ENCODE measurements around the gene FKBP1A.
"Not testable (repeated sequence)": the region's sequence is repeated elsewhere in the genome, so short reads cannot be mapped to it uniquely, and the experiment has no call there.

Gene FKBP1A

GRCh38 chr20:1415667-1416468 lies 23.0 kb upstream of the FKBP1A start:
- DNase-seq, result no peak

DNA sequence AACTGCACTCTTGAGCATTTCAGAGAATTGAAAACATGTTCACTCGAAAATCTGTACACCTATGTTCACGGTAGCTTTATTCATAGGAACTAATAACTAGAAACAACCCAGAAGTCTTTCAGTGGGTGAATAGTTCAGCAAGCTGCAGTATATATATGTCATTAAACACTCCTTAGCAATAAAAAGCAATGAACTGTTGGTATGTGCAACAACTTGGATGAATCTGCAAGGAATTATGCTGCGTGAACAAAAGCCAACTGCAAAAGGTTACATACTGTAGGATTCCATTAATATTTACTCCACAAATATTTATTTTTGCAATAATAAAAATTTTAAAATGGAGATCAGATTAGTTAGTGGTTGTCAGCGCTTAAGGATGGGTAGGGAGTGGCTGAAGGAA lies 22.1 kb upstream of the FKBP1A start:
- no peak for DNase-seq

DNA sequence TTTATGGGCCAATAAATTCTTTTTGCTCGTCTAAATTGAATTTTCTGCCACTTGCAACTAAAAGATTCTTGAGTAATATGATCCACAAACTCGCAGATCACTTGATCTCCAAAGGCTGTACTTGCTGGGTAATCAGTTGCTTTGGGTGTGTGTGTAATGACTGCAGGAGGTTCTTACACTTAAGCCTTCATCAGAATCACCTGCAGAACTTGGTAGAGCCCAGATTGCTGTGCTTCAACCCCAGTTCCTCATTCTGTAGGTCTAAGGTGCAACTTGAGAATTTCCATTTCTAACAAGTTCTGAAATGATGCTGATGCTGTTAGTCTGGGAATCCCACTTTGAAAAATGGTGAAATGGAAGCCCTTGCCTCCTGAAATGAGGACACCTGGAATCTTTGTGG lies 12.9 kb upstream of the FKBP1A start:
- no peak for DNase-seq

DNA sequence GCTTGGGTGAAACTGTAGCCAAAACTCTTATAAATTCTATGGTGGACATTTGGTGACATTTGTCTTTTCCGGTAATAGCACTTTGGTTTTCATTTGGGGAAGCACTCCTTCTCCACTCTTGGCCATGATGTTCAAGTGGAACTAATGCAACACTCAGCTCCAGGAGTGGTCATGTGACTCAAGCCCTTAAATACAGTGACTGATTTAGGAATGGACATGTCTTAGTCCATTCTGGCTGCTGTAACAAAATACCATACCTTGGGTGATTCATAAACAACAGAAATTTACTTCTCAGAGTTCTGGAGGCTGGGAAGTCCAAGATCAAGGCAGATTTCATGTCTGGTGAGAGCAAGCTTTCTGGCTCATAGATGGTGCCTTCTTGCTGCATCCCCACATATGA lies 10.8 kb upstream of the FKBP1A start:
- DNase-seq, result no peak

DNA sequence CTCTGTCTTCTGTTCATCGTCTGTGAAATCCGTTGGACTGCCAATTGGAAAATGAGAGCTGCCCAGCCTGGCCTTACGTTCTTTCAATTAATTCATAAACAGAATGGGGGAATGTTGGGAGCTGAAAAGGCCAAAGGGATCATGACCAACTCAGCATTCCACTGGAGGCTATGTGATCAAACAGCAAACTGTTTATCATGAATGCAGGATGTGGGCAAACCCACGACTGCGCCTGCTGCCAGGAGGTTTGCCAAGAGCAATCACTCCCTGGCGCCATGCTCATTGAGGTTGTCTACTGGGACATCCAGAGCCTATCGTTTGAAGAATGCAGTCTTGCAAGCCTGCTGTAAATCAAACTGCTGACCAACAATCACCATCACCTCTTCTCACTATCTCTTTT lies 9.3 kb upstream of the FKBP1A start:
- peak in 1 of 5 experiments; percentile 58 for DNase-seq

DNA sequence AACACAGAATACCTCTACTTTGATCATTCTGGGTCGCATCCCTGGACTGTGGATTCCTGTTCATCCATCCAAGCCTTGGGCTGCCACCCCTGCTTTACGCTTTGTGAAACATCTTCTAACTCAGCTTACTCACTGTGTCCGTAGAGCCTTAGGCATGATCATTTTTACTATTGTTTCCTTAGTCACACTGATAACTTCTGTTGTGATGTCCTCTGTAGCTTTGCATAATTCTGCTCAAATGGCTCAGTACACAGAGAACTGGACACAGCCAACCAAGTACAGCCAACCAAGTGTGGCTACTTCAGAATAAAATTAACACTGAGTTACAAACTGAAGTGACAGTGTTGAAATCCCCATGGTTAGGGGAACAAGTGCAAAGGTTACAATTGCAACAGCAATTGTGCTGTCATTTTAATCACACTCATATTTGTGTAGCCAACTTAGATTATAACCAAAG lies 8.6 kb upstream of the FKBP1A start:
- no peak for DNase-seq

DNA sequence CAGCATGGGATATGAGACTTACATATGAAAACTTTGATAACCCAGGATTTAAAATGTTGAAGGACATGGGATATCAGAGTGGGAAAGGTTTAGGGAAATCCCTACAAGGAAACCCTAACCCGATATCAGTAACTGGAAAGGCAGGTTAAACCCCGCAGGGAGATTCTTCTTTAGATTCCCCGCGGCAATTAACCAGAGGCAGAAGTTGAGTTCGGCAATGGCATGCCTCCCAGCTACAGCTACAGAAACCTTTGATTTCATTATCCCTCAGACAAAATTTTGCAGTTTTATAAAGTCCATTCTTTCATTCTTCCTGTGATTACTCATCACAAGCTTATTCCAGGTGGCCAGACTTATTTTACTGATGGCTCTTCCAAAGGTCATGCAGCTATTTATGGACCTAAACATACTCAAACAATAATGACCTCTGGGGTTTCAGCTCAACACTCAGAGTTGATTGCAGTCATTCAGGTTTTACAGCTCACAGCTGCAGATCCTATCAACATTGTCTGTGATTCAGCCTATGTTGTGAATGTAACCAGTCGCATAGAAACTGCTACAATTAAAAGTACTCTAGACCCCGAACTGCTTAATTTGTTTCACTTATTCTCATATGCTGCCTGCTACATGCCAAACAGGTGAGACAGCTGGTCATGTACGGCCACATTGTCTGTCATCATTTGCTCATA lies 7.0 kb upstream of the FKBP1A start:
- not testable (repeated sequence) for DNase-seq

GRCh38 chr20:1398185-1398584 lies 5.3 kb upstream of the FKBP1A start:
- DNase-seq, result not testable (repeated sequence)

- no peak for DNase-seq
Measured at GRCh38 chr20:1397710-1398109, 4.9 kb upstream of the FKBP1A start.

DNA sequence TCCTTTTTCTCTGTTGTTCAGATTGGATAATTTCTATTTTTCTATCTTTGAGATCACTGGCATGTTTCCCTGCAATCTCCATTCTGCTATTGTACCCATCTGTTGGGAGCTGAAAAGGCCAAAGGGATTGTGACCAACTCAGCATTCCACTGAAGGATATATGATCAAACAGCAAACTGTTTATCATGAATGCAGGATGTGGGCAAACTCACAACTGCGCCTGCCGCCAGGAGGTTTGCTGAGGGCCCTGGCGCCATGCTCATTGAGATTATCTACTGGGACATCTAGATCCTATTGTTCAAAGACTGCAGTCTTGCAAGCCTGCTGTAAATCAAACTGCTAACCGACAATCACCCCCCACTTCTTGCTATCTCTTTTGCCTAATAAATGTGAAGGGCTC lies 3.8 kb upstream of the FKBP1A start:
- peak in 1 of 5 experiments; percentile 68 for DNase-seq

GRCh38 chr20:1396264-1396663 lies 3.4 kb upstream of the FKBP1A start:
- no peak for DNase-seq

GRCh38 chr20:1394686-1395085 lies 1.8 kb upstream of the FKBP1A start:
- no peak for DNase-seq

DNA sequence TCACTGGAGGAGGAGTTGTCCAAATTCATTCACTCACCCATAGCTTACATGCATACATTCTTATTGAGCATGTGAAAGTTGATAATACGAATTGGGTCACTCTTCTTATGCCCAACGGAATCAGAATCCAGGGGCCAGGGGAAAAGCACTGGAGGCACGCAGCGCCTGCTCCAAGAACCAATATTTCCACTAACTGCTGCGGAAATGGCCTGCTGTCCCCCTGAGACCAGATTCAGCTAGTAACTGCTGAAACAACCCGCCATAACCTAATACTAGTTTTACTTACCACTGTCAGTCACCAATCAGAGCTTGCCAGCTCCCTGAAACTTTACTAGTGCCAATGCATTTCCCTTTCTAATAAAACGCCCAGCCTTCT lies 641 bp upstream of the FKBP1A start:
- no peak for DNase-seq

GRCh38 chr20:1392443-1392692 lies 486 bp downstream of the FKBP1A start:
- DNase-seq, result no peak

- peak in 1 of 5 experiments; percentile 76 for DNase-seq
Measured at GRCh38 chr20:1391640-1392442, 1.0 kb downstream of the FKBP1A start.

- DNase-seq, result peak in 1 of 5 experiments; percentile 44
Measured at GRCh38 chr20:1390581-1391403, 2.1 kb downstream of the FKBP1A start.

- no peak for DNase-seq
Measured at GRCh38 chr20:1389703-1390580, 2.9 kb downstream of the FKBP1A start.

DNA sequence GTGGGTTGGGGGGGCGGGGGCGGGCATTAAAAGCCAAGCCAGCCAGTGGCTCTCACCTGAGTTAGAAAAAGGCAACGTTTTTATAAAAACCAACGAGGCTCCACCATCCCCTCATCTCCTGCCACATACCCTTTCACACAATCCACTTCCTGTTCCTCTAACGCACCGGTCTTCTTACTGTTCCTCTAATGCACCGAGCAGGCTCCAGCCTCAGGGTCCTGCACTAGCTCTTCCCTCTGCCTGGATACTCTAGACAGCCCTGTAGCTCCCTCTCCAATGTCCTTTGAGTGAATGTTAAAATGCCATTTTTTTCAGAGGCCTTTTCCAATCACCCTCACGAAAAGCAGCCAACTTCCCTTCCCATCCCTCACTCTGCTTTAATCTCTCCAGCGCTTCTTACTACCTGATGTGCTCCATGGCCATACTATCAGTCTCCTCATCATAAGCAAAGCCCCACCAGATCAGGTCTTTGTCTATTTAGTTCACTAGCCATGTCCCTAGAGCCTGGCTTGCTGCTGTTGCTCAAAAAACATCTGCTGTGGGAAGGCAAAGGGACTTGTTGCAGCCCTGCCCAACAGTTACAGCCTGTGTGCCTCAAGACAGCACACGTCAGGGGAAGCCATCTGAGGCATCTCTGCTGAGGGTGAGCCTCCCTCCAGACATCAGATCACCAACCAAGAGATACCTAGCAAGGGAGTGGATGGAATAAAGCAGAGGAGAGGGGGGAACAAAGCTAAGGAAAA lies 3.9 kb downstream of the FKBP1A start:
- peak in 1 of 5 experiments; percentile 70 for DNase-seq

DNA sequence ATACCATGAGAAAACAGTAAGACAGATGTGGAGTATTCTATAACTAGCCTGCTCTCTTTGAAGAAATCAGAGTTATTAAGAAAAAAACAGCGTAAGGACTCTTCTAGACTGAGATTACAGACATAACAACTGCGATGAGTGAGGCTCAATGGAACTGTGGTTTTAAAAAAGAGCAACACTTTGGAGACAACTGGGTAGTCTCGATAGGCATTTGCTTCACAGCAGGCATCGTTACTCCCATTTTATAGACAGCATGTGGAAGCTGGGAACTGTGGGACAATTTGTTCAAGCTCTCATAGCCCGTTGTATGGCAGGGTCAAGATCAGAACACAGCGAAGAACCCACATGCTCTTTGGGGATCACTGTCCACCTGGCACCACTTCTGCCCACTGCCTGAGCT lies 4.6 kb downstream of the FKBP1A start:
- DNase-seq, result no peak

- no peak for DNase-seq
Measured at GRCh38 chr20:1386323-1386722, 6.5 kb downstream of the FKBP1A start.
